HAP-1 (cell line): Measurements from ENCODE around the gene SGPL1.

Experiments used
- DNase-seq, 2 experiments: peaks; one replicate each; pipeline ENCODE4 v3.0.0-alpha.2; 2016 to 2020; ENCODE audit warnings: low spot score in 2 of 2
- H3K27me3 ChIP-seq: fragments of 250-450 bp; sonication (Bioruptor Pico); 2 replicates; pipeline ENCODE4 v1.5.1; 2020; ENCODE audit warnings: low read depth, mild to moderate bottlenecking, moderate library complexity
- H3K36me3 ChIP-seq: fragments of 250-450 bp; sonication (Bioruptor Pico); replicated peaks from 2 replicates; pipeline ENCODE4 v1.5.1; 2020; ENCODE audit warnings: mild to moderate bottlenecking
- H3K4me1 ChIP-seq: fragments of 250-450 bp; sonication (Bioruptor Pico); 2 replicates; pipeline ENCODE4 v1.5.1; 2020; ENCODE audit warnings: mild to moderate bottlenecking
- H3K4me3 ChIP-seq: fragments of 250-450 bp; sonication (Bioruptor Pico); 2 replicates; pipeline ENCODE4 v1.5.1; 2020; ENCODE audit warnings: mild to moderate bottlenecking, moderate library complexity
- H3K9me3 ChIP-seq: fragments of 250-450 bp; sonication (Bioruptor Pico); 2 replicates; pipeline ENCODE4 v1.5.1; 2020; ENCODE audit warnings: mild to moderate bottlenecking, moderate library complexity
- in situ Hi-C: fragments of 300-500 bp; cut with MboI; formaldehyde crosslinking; loops from 3 replicates; pipeline ENCODE4 v1.14.3; 2020; ENCODE audit warnings: low sequenced_read_pairs, inconsistent platforms, mixed read lengths

SGPL1 gene

DNA sequence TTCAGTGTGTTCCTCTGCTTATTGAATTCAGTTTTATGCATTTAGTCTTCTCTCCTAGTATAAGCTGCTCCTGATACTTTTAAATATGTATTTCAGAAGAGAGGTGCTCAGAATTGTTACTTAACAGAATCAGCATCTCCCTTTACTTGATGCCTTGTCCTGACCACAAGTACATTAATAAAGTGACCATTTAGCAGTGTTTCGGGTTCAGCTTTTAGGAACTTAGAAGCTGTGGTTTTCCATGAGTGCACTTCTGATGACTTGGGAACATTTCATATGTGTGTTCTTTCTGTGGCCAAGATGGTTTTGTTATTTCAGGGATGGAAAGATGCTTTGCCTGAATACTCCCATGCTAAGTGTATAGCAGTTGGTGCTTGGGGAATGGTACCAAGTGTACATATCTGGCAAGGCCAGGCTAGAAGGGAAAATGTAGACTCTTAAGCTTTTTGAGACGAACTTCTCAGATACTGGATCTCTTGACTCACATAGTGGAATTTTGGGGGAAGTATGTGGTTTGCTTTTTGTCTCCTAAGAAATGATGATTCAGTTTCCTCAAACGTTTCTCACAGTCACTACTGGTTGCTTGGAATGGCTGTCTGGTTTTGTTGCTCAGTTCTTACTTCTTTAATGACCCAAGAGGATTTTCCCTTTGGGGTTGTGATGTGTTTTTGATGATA, 17.2 kb downstream of the SGPL1 start:
- in situ Hi-C loops = no loop called here
- Histone ChIP-seq H3K4me3 (no peak overlapping the region), H3K9me3 (no peaks in the 10 kb centered on the region), H3K27me3 (no peaks in the 10 kb centered on the region), H3K36me3 (no peaks in the 10 kb centered on the region; the same call in none of the 2 replicates), H3K4me1 (no peaks in the 10 kb centered on the region)
- no peak for DNase-seq

DNA sequence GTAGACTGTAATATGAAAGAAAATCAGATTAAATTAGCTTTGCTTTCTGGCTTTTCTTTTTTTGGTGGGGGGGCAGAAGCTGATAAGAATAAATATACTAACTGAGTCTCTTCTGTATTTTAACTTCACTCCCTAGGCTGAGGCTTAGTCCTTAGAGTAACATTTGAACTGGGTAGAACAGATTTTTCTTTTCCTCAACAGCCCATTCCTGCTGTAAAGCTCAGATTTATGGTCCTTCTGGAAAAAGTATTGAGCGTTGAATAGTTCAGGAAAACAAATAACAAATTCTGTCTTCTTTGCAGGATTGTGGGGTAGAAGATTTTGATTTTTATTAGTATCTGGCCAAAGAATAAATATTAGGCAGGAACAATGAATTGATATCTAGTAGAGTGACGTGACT, 17.9 kb downstream of the SGPL1 start:
- Histone ChIP-seq H3K9me3 (no peaks in the 10 kb centered on the region), H3K4me1 (no peaks in the 10 kb centered on the region), H3K36me3 (no peaks in the 10 kb centered on the region; the same call in none of the 2 replicates), H3K27me3 (no peaks in the 10 kb centered on the region), H3K4me3 (no peak overlapping the region)
- DNase-seq = no peak
- in situ Hi-C loops = no loop called here

DNA sequence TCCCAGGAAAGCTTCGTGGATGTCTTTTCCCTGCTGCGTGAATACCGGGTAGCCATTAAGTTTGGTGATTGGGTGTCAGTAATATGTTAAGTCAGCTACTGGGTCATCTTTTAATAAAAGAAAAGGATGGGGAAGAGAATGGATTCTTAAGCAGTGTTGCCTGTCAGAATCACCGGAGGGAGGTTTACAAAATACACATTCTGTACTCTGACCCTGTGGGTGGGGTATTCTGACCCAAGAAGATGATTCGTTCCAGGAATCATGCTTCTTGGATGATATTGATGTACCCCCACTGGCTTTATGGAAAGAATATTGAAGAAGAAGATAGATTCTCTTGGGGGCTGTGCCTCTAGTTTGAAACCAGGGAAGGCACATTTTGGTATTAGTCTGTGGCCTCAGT, 18.3 kb downstream of the SGPL1 start:
- H3K4me1 ChIP-seq = no peaks in the 10 kb centered on the region
- no peak overlapping the region for H3K4me3 ChIP-seq
- no peaks in the 10 kb centered on the region for H3K27me3 ChIP-seq
- in situ Hi-C loops = no loop called here
- H3K9me3 ChIP-seq = no peaks in the 10 kb centered on the region
- no peak for DNase-seq
- no peaks in the 10 kb centered on the region; the same call in none of the 2 replicates for H3K36me3 ChIP-seq

- H3K4me3 ChIP-seq = no peak overlapping the region
- no peak for DNase-seq
- no peaks in the 10 kb centered on the region for H3K27me3 ChIP-seq
- in situ Hi-C loops = no loop called here
- no peaks in the 10 kb centered on the region; the same call in none of the 2 replicates for H3K36me3 ChIP-seq
- H3K9me3 ChIP-seq = no peaks in the 10 kb centered on the region
- H3K4me1 ChIP-seq = no peaks in the 10 kb centered on the region
Observed at GRCh38 chr10:70834441-70835151, 18.8 kb downstream of the SGPL1 start.

- Histone ChIP-seq H3K4me1 (no peaks in the 10 kb centered on the region), H3K4me3 (no peak overlapping the region), H3K36me3 (peaks cover 6% of the 10 kb centered on the region), H3K27me3 (no peaks in the 10 kb centered on the region), H3K9me3 (no peaks in the 10 kb centered on the region)
- in situ Hi-C loops = no loop called here
- no peak for DNase-seq
Observed at GRCh38 chr10:70836319-70836718, 20.6 kb downstream of the SGPL1 start.

DNA sequence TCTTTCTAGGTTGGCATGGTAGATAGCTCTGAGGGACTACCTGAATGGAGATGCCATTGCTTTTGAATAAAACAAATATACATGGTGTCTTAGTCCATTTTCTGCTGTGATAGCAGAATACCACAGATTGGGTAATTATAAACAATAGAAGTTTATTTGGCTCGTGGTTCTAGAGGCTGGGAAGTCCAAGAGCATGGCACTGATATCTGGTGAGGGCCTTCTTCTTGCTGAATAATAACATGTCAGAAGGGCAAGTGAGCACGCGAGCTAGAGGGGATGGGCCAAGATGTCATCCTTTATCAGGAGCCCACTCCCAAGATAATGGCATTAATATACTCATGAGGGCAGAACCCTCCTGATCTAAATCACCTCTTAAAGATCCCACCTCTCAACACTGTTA, 21.9 kb downstream of the SGPL1 start:
- Histone ChIP-seq H3K36me3 (peaks cover 9% of the 10 kb centered on the region), H3K27me3 (no peaks in the 10 kb centered on the region), H3K4me1 (no peaks in the 10 kb centered on the region), H3K4me3 (no peak overlapping the region), H3K9me3 (no peaks in the 10 kb centered on the region)
- DNase-seq = no peak
- in situ Hi-C loops = no loop called here

DNA sequence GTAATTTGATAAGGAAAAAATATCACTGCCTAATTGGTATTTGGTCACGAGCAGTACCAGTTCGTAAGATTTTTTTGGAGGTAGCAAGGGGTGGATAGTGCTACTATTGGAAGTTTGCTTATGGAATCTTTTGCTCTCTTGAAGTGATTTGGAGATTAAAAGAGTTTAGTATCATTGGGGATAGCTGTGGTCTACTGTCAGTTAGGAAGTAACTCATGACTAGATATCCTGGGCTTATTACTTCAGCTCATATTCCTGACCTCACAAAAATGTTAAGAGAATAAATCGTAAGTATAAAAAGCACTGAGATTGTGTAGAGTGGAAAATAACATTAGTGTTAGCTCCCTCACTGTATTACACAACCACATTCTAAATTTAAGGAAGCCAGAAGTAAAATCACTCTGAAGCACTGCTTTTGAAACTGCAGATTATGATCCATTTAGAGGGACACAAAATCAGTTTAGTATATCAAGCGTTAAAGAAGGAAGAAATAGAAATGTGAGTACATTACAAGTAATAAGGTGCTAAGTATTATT, 22.6 kb downstream of the SGPL1 start:
- Histone ChIP-seq H3K36me3 (peaks cover 9% of the 10 kb centered on the region), H3K27me3 (no peaks in the 10 kb centered on the region), H3K4me1 (no peaks in the 10 kb centered on the region), H3K9me3 (no peaks in the 10 kb centered on the region), H3K4me3 (no peak overlapping the region)
- in situ Hi-C loops = no loop called here
- DNase-seq = no peak

DNA sequence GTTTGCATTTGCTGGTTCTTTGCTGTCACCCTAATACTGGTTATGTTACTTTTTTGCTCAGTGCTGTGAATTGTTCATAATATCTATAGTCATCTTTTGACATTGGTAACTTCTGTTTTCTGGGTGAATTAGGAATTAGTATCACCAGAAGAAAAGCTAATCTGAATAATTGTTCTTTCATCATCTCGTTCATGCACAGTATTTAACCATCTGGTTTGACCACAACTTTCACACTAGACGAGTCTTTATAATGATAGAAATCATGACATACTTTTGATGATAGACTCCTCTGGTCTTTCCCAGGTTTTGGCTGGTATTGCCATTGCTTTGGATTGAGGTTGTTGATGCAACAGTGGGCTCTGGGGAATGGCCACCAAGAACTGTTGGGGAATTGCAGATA, 25.1 kb downstream of the SGPL1 start:
- Histone ChIP-seq H3K36me3 (peaks cover 9% of the 10 kb centered on the region), H3K9me3 (no peaks in the 10 kb centered on the region), H3K27me3 (no peaks in the 10 kb centered on the region), H3K4me1 (no peaks in the 10 kb centered on the region), H3K4me3 (no peak overlapping the region)
- DNase-seq = no peak
- in situ Hi-C loops = no loop called here

DNA sequence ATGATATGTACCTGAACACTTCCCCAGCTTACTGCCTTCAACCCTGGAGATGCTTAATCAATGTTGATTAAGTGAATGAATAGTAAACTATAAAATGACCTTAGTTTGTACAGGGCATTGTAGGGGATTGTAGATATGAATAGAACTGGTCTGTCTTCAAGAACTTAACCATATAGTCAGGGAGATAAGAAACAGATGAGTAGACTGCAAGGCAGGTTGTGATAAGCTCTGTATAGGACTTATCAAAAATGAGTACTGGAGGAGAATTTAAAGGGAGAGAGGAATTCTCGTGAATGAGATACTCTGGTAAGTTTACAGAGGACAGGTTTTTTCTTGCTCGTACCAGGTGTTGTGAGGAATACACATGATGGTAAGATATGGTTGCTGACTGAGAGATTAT, 27.6 kb downstream of the SGPL1 start:
- in situ Hi-C loops = no loop called here
- Histone ChIP-seq H3K36me3 (peaks cover 19% of the 10 kb centered on the region), H3K4me3 (no peak overlapping the region), H3K4me1 (no peaks in the 10 kb centered on the region), H3K9me3 (no peaks in the 10 kb centered on the region), H3K27me3 (no peaks in the 10 kb centered on the region)
- no peak for DNase-seq

- in situ Hi-C loops = no loop called here
- Histone ChIP-seq H3K4me1 (no peaks in the 10 kb centered on the region), H3K36me3 (peaks cover 22% of the 10 kb centered on the region), H3K9me3 (no peaks in the 10 kb centered on the region), H3K4me3 (no peak overlapping the region), H3K27me3 (no peaks in the 10 kb centered on the region)
- no peak for DNase-seq
Observed at GRCh38 chr10:70843776-70844489, 28.2 kb downstream of the SGPL1 start.

DNA sequence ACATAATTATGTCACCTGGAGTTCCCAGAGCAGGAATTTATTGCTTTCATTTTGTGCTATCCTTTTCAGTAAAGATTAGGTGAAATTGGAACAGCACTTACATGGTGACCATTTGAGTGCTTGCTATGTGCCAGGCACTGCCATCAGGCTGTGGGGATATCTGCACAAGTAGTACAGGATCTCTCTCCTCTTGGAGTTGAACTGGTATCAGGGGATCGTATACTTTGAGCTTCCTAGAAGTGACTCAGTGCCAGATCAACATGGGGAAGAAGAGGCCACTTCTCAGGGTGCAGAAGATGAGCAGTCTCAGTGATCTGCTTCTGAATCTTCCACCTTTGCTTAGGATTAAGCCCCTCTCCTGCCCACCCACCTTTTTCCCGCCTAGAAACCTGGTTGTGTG, 29.5 kb downstream of the SGPL1 start:
- Histone ChIP-seq H3K4me3 (no peak overlapping the region), H3K36me3 (peaks cover 17% of the 10 kb centered on the region)
- in situ Hi-C loops = no loop called here

DNA sequence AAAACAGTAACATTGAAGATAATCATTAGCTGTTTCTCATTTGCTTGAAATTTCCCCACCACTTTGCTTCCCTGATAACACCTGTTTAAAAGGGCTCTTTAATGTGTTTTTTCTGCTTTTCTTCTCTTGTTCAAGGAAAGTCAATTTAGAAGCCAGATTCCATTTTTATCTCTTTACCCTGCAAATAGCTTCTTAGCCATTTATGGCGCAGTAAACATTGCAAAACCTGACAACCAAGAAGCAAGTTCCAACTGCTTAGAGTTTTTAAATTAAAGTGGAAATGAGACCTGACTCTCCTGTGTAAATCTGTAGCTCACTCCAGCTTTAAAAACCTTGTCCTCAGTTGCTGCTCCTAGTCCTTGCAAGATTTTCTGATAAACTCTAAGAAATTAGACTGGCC, 30.1 kb downstream of the SGPL1 start:
- no peak overlapping the region for H3K4me3 ChIP-seq
- no peaks in the 10 kb centered on the region for H3K27me3 ChIP-seq
- no peaks in the 10 kb centered on the region for H3K4me1 ChIP-seq
- peaks cover 17% of the 10 kb centered on the region for H3K36me3 ChIP-seq
- in situ Hi-C loops = no loop called here
- H3K9me3 ChIP-seq = no peaks in the 10 kb centered on the region
- no peak for DNase-seq

More for the DNA sequence above, 29.5 kb downstream of the SGPL1 start:
- Histone ChIP-seq H3K4me1 (no peaks in the 10 kb centered on the region), H3K27me3 (no peaks in the 10 kb centered on the region), H3K9me3 (no peaks in the 10 kb centered on the region)
- no peak for DNase-seq

DNA sequence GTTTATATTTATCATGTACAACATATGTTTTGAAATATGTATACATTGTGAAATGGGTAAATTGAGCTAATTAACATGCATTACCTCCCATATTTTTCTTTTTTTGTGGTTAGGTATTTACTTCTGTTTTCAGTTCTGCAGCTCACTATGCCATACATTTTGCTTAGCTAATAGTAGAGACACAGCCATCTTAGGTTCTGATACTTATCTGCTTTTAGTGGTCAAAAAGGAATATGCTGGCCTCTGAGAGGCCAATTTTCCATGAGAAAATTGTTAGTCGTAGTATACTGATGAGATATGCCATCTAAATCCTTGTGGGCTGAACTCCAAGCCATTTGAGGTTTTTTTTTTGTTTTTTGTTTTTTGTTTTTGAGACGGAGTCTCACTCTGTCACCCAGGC, 31.0 kb downstream of the SGPL1 start:
- Histone ChIP-seq H3K4me3 (no peak overlapping the region), H3K4me1 (no peaks in the 10 kb centered on the region), H3K27me3 (no peaks in the 10 kb centered on the region), H3K36me3 (peaks cover 17% of the 10 kb centered on the region), H3K9me3 (no peaks in the 10 kb centered on the region)
- in situ Hi-C loops = no loop called here
- no peak for DNase-seq
